Middle frontal gyrus (tissue), 1 donor: Measurements from ENCODE around the gene STAT6.

Experiments used
- DNase-seq: peaks from one replicate; pipeline ENCODE4 v3.0.0-alpha.2; 2015; ENCODE audit warnings: low spot score; ENCODE audit errors: extremely low spot score

The STAT6 gene, protein sequence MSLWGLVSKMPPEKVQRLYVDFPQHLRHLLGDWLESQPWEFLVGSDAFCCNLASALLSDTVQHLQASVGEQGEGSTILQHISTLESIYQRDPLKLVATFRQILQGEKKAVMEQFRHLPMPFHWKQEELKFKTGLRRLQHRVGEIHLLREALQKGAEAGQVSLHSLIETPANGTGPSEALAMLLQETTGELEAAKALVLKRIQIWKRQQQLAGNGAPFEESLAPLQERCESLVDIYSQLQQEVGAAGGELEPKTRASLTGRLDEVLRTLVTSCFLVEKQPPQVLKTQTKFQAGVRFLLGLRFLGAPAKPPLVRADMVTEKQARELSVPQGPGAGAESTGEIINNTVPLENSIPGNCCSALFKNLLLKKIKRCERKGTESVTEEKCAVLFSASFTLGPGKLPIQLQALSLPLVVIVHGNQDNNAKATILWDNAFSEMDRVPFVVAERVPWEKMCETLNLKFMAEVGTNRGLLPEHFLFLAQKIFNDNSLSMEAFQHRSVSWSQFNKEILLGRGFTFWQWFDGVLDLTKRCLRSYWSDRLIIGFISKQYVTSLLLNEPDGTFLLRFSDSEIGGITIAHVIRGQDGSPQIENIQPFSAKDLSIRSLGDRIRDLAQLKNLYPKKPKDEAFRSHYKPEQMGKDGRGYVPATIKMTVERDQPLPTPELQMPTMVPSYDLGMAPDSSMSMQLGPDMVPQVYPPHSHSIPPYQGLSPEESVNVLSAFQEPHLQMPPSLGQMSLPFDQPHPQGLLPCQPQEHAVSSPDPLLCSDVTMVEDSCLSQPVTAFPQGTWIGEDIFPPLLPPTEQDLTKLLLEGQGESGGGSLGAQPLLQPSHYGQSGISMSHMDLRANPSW

DNA sequence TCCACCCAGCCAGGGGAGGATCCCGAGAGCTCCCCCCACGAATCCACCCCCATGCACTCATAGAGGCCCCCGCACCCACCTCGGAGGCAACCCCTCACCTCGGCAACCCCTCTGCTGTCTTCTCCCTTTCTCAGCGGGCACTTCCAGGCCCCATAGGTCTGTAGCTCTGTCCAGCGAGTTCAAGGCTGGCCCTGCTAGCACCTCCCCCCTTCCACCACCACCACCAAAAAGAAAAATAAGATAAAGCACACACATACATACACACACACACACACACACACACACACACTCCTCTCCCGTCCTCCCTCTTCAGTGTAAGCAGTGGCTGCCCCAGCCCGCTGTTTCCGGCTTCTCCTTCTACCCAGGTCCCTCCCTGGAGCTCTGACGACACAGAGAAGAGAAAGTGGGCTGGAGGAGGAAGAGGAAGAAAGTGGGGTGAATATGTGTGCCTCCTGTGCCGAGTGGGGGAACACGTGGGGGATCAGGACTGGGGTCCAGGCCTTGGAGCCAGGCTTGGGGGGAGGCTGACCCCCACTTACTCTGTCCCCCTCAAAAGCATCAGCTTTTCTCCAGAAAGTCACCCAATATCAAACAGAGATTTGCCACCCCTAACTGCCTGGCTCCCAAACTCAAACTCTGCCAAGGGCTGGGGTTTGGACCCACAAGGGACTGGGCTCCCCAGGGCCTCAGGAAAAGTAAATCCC is at the start of gene STAT6:
Gene STAT6, minus strand, starts transcription at position 332 of the 704 bp plus-strand sequence. CDS start 3,084 bp downstream, outside the sequence.
- no peak for DNase-seq

DNA sequence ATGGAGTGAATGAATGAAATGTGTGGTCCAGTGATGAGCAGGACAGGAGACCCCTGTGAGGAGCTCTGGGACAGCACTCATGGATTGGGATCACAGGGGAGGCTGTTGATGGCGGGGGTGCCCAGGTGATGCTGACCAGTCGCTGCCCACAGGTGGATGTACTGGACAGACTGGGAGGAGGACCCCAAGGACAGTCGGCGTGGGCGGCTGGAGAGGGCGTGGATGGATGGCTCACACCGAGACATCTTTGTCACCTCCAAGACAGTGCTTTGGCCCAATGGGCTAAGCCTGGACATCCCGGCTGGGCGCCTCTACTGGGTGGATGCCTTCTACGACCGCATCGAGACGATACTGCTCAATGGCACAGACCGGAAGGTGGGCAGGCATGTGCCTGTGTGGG is 49.6 kb upstream of the STAT6 start:
- DNase-seq = no peak

DNA sequence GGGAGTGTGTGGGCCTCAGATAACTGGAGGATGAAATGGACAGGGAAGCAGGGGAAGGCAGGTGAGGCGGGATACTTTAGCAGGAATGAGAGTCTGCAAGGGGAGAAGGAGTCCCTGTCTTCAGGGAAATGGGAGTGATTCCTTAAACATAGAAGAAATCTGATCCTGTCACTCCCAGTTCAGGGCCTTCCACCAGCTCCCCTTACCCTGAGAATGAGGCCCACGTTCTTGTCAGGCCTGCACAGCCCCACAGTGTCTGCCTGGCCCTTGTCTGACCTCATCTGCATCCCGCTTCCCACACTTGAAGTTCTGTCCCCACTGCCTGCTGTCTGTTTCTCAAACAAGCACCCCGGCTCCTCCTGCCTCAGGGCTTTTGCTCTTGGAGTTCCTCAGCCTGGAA is 48.9 kb upstream of the STAT6 start:
- no peak for DNase-seq

DNA sequence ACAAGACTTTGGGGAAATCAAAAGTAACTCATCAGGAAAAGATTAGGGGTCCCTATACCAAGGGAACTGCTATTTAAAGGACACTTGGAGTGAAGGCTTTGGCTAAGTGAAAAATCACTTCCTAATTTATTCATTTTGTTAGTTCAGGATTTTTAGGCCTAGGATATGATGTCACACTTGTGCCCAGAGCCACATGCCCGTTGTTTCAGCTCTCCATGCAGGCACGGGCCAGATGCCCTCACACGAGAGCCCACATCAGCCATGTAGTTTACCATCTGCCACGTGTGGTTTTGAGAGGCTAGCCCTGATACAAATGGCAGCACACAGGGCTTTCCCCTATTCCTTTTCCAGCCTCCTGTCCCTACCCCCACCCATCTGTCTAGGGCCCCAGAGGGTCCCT is 48.1 kb upstream of the STAT6 start:
- no peak for DNase-seq

DNA sequence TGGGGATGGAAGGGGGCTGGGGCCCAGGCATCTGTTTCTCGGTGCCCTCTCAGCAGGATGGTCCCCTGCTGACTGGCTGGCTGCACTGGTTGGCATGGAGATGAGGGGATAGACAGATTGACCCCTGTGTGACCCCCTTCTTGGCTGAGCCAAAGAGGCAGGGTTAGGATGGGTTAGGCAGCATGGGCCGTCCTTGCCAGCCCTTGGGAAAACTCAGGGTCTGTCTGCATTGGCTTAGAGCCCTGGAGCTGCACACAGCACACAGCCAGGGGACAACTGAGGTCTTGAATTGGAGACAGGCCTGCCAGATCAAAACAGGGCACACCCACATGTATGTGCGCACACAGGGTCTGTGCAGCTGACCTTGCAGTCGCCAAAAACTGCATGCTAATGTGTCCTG is 47.5 kb upstream of the STAT6 start:
- no peak for DNase-seq

DNA sequence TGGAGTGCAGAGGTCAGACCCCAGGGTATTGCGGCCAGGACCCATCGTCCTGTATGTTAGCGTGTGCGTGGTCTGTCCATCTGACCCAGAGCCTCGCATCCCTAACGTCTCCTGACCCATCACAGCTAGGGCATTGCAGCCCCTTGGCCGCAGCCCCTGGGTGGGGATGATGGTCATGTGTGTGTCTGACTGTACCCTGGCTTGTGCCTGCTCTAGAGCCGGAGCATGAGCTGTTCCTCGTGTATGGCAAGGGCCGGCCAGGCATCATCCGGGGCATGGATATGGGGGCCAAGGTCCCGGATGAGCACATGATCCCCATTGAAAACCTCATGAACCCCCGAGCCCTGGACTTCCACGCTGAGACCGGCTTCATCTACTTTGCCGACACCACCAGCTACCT is 47.0 kb upstream of the STAT6 start:
- DNase-seq = no peak

DNA sequence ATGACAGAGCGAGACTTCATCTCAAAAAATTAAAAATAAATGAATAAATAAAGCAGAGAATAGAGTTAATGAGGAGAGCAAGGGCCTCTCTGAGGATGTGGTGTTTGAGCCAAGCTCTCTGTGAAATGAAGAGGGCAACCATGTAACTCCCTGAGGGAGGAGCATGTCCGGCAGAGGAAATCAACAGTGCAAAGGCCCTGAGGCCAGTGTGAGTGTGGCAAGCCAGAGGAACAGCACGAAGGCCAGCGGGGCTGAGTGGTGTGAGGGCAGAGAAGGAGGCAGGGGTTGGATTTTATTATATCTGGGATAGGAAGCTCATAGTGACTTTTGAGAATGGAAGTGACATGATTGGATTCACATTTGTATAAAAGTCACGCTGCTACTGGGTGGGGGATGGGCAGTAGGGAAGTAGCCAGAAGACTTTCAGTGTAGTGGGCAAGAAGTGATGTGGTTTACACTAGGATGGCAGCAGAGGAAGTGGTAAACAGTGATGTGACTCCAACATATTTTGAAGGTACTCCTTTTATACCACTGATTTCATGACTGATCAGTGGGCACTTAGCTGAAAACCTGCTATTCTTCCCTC is 46.5 kb upstream of the STAT6 start:
- DNase-seq = no peak

DNA sequence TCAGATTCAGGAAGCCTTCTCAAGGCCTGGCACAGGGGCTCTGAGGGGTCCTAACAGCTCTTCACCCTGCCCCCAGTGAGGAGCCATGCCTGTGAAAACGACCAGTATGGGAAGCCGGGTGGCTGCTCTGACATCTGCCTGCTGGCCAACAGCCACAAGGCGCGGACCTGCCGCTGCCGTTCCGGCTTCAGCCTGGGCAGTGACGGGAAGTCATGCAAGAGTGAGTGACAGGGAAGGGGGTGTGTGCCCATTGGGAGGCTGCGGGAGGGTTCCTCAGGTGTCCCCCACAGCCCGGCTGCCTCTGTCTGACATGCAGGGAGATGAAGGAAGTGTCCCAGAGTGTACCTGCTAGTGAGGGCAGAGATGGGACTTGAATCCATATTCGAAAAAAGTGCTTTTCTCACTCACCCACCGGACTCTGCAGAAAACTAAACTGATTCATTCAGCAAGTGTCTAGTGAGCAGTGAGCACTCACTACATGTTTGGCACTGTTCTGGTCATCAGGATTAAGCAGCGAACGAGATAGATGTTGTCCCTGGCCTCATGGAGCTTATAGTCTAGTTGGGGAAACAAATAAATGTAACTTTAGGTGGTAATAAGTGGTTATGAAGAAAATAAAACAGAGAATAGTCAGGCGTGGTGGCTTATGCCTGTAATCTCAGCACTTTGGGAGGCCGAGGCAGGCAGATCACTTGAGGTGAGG is 45.7 kb upstream of the STAT6 start:
- no peak for DNase-seq

DNA sequence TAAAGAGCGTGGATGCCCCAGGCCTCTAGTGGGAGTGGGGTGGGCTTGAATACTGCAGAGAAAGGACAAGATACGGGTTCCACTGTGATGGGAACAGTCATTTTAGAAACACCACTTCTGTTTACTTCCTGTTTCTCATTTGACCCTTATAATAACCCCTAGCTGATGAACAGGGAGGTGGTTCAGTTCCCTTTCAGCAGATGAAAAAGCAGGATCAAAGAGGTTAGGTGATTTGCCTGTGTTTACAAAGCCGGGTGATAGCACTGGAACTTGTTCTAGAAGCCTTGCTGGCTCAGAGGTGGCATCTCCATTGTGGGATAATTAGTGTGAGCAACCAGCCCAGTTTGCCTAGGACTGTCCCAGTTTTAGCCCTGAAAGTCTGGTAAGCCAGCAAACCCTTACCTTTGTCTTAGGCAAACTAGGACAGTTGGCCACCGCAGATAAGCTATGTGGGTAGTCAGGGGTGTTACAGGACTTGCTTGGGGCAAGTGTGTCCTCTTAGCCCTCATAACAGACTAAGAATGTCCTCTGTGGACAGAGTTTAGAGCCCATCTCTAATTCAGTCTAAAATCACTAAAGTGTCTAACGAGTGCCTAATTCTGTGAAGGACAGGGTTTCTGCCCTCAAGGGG is 43.8 kb upstream of the STAT6 start:
- no peak for DNase-seq

DNA sequence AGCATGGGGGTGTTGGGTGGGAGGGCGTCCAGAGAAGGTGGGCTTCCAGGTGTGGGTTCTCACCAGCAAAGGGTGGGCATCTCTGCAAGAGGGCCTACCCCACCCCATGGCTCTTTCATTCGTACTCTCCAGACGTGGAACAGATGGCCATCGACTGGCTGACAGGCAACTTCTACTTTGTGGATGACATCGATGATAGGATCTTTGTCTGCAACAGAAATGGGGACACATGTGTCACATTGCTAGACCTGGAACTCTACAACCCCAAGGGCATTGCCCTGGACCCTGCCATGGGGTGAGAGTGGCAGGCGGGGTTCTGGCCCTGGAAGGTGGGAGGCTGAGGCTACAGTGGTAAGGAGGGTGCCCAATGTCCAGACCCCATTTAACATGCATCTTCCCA is 42.9 kb upstream of the STAT6 start:
- no peak for DNase-seq

DNA sequence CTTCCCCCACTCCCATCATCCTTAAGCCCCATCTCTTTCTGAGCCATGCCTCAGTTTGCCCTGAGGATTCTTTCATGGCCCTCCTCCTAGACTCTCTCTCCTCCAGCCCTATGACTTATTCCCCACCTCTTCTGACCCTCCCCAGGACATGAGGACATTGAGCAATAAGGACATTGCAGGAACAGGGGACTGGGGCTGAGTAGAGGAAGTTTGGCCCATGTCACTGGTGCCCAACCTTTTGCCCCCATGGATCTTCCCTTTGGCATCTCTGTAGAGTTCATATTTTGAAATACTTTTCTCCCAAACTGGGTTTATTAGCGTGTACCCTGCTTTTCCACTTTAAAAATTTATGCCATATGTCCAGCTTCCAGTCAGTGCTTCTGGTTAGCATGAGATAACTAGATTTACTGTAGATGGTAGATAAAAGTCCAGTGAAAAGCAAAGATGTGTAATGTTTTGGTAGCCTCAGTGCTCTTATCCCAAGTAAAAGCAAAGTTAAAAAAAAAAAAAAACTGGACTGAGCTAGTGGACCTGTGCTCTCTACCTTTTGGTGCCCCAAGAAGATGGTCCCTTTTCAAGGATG is 42.3 kb upstream of the STAT6 start:
- DNase-seq = no peak

DNA sequence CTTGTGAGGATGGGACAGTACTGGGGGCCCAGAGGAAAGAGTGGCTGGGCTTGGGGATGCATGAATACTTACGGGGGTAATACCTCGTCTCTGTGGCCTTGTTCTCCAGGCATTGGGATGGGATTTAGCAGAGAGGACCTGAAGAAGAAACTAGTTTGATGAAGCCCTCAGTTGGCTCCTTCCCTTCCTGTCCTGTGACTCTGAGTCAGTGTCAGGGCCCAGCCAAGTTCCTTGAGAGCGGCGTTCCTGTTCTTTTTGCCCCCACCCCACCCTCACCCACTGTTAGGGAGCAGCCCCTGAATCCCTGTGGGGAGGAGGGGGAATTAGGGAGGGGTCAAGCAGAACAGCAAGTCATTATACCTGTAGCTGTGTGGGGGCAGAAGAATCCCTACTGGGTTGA is 41.5 kb upstream of the STAT6 start:
- no peak for DNase-seq

DNA sequence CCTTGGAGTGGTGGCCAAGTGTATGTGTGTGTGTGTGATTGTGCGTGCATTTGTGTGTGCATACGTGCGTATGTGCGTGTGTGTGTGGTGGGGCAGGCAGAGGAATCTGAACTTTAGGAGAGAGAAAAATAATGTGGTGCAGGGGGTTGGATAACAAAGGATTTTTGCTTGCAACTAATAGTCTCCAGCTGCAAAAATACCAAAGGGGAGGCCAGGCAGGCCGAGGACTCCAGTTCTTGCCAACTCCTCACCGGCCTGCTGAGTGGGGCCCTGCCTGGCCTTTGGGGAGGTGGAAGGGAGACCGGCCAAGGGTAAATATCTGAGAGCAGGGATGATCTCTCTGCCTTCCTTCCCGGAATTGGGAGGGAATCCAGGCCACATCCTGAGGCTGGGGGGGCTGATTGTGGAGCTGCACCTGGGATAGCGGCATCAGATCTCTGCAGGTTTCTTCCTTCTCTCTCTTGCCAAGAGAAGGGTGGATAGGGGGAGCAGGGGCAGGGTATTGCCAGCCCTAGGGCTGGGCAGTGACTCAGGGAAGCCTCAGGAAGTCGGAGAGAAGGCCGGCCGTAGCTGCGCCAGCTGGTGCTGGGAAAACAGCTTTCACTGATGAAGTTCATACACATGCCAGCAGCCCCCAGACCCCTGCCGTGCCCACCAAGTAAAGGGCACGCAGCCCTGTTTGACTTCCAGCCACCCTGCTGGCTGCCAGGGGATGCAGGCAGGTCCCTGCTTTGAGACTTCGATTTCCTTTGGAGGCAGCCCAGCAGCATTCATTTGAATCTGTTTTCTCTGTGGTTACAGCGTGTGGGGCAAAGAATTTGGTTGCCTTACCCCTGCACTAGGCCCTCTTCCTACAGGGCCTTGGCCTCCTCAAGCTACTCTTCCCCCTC is 40.8 kb upstream of the STAT6 start:
- DNase-seq = no peak

DNA sequence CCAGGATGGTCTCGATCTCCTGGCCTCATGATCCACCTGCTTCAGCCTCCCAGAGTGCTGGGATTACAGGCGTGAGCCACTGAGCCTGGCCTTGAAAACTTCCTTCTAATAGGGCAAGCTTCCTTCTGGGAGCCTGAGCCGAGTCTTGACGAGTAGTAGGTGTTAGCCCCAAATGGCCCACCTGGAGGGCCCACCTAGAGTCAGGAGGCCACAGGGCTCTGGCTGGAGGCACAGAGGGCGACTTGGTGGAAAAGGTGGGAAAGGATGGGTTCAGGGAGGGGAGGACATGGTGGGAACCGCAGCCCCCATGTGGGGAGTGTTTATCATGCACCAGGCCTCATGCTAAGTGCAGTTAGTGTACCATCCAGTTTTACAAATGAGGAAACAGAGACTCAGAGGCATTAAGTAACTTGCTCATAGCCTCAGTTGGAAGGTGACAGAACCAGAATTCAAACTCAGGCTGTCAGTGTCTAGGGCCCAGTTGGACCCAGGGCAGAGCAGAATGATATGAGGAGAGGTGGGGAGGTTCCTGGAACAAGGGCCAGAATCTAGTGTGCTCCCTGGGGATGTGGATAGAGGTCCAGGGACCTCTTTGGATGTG is 39.3 kb upstream of the STAT6 start:
- no peak for DNase-seq

DNA sequence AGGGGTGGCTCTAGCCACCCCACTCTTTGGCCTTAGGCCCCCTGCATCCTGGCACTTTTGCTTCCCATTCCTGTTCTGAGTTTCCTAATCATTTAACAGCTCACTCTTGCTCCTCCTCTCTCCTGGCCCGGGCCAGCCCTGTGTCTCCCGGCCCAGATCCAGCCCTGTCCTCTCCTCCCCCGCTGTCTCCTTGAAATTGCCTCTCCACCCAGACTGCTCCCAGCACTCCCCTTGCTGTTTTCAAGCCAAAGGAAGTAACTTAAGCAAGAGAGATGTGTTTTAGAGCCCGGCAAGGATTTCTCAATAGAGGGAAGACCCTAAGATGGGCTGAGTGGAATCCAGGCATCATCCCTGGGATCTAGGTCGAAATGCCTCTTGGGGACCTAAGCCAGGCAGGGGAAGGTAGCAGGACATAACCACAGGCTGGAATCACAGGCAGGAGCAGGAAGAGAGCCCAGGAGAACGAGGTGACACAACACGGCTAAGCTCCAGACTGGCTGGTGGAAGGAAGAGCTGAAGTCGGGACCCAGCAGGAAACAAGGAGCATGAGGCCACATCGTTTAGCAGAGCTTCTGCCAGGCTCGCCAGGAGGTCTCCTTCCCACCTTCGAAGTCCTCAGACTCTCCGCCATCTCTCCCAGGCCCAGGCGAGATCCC is 38.2 kb upstream of the STAT6 start:
- no peak for DNase-seq

DNA sequence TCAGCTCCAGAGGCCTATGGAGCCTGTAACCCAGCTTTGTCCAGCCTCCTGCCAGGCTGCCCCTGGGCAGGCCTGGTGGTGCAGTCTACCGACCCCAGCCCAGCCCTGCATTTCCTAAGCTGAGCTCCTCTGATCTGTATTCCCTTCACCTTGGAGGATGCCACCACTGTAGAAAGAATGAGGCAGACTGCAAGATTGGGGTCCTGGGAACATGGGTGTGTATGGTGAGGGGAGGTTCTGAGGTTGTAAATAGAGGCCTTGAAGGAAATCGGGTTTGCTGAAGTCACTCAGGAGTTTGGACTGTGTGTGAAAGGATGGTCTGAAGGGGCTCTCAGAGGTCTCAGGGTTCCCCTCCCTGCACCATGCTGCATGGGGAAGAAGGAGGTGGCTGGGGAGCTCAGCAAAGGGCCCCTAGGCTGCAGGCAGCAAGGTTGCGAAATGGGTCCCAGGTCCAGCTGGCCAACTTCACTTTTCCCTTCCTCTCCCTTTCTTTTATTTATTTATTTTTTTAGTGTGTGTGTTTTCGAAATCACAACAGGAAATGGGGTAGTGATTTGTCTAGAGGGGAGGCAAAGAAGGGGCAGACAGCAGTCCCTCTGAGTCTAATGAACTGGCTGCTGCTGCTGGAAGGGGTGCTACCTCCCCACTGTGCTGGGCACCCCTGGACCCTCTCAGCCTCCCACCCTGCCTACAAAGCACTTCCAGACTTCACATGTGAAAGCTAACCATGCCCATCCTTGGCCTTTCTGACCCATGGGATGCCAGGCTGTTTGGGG is 37.5 kb upstream of the STAT6 start:
- DNase-seq = no peak
